ACC112 (cell line): ENCODE results near the gene MDN1.
"Not testable (repeated sequence)": the region's sequence is repeated elsewhere in the genome, so short reads cannot be mapped to it uniquely, and the experiment has no call there.

ENCODE experiments used
- H2AFZ ChIP-seq: fragments of 200-600 bp; sonication (generic); one replicate; pipeline ENCODE4 v1.6.0; 2017; ENCODE audit warnings: antibody characterized with exemption, low read length; ENCODE audit not compliant: unreplicated experiment
- H3K27ac ChIP-seq: fragments of 200-600 bp; sonication (generic); 2 replicates; pipeline ENCODE4 v1.5.1; 2014; ENCODE audit warnings: low read depth, mild to moderate bottlenecking, antibody characterized with exemption, low read length, moderate library complexity
- H3K27me3 ChIP-seq: fragments of 200-600 bp; sonication (generic); 2 replicates; pipeline ENCODE4 v1.6.1; 2014; ENCODE audit warnings: mild to moderate bottlenecking, antibody characterized with exemption, low read length, moderate library complexity, mixed read lengths; ENCODE audit not compliant: insufficient read depth
- H3K36me3 ChIP-seq: fragments of 200-600 bp; sonication (generic); 2 replicates; pipeline ENCODE4 v1.6.1; 2016; ENCODE audit warnings: mild to moderate bottlenecking, antibody characterized with exemption, low read length, moderate library complexity, mixed read lengths; ENCODE audit not compliant: insufficient read depth
- H3K4me1 ChIP-seq: fragments of 200-600 bp; sonication (generic); one replicate; pipeline ENCODE4 v1.6.1; 2016; ENCODE audit warnings: low read length, mixed read lengths; ENCODE audit not compliant: insufficient read depth, unreplicated experiment, control insufficient read depth
- H3K4me3 ChIP-seq: fragments of 200-600 bp; sonication (generic); 2 replicates; pipeline ENCODE4 v1.5.1; 2014; ENCODE audit warnings: mild to moderate bottlenecking, low read depth, low read length
- H3K79me2 ChIP-seq: fragments of 200-600 bp; sonication (generic); one replicate; pipeline ENCODE4 v1.6.0; 2016; ENCODE audit warnings: low read length; ENCODE audit not compliant: control insufficient read depth, unreplicated experiment, insufficient read depth

Gene MDN1

GRCh38 chr6:89836639-89837222 lies 17.1 kb upstream of the MDN1 start:
- H3K27me3 ChIP-seq = no peaks in the 10 kb centered on the region
- H3K27ac ChIP-seq = no peak overlapping the region
- H3K79me2 ChIP-seq = peaks cover 44% of the 10 kb centered on the region
- no peak overlapping the region for H3K4me3 ChIP-seq
- H3K36me3 ChIP-seq = peaks cover 13% of the 10 kb centered on the region
- H2AFZ ChIP-seq = no peak overlapping the region
- H3K4me1 ChIP-seq = no peaks in the 10 kb centered on the region

GRCh38 chr6:89834884-89835792 lies 15.5 kb upstream of the MDN1 start:
- H3K4me1 ChIP-seq = peaks cover 6% of the 10 kb centered on the region
- no peak overlapping the region for H3K27ac ChIP-seq
- H3K79me2 ChIP-seq = peaks cover 54% of the 10 kb centered on the region
- H2AFZ ChIP-seq = no peak overlapping the region
- no peak overlapping the region for H3K4me3 ChIP-seq
- H3K36me3 ChIP-seq = peaks cover 13% of the 10 kb centered on the region
- H3K27me3 ChIP-seq = no peaks in the 10 kb centered on the region

GRCh38 chr6:89830170-89830809 lies 10.7 kb upstream of the MDN1 start:
- H3K27ac ChIP-seq = peak overlapping the region; percentile 10; the same call in 1 of the 2 replicates
- peaks cover 7% of the 10 kb centered on the region for H3K36me3 ChIP-seq
- H3K4me3 ChIP-seq = peak overlapping the region; percentile 96
- H3K79me2 ChIP-seq = peaks cover 39% of the 10 kb centered on the region
- peaks cover 6% of the 10 kb centered on the region for H3K4me1 ChIP-seq
- peak overlapping the region; percentile 72 for H2AFZ ChIP-seq
- H3K27me3 ChIP-seq = no peaks in the 10 kb centered on the region

- H3K79me2 ChIP-seq = peaks cover 32% of the 10 kb centered on the region
- peaks cover 6% of the 10 kb centered on the region for H3K4me1 ChIP-seq
- peak within 1 kb of the TSS; percentile 96 for H3K4me3 ChIP-seq
- H2AFZ ChIP-seq = peak within 1 kb of the TSS; percentile 97
- no peaks in the 10 kb centered on the region for H3K27me3 ChIP-seq
- peak within 1 kb of the TSS; percentile 11; the same call in 1 of the 2 replicates for H3K27ac ChIP-seq
- H3K36me3 ChIP-seq = peaks cover 4% of the 10 kb centered on the region
These were observed 10.0 kb upstream of the MDN1 start, which contains the start of gene CASP8AP2 for GRCh38 chr6:89829472-89830169. Gene CASP8AP2 (plus strand): TSS chr6:89829880.

DNA sequence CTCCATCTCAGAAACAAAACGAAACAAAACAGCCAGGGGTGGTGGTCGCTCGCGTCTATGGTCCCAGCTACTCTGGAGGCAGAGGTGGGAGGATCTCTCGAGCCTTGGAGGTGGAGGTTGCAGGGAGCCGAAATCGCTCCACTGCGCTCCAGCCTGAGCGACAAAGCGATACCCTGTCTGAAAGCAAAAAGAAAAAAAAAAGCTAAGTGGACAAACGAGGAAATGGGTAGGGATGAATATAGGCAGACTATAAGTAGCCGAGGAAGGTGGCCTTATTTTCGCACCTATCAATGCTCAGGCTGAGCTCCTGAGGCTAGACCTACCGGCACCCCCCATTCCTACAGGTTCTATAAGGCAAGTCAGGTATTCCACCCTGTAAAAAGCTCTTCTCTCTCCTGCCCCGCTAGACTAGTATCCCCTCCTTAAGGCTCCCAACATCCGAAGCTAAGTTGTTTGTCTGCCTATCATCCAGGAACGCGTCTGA lies 9.4 kb upstream of the MDN1 start:
- Histone ChIP-seq H3K27ac (0 out of 2 replicates have a peak overlapping the region, but pooled peaks have one; percentile 11), H3K36me3 (peaks cover 4% of the 10 kb centered on the region), H2AFZ (peak overlapping the region; percentile 97), H3K4me3 (peak overlapping the region; percentile 96), H3K4me1 (peaks cover 6% of the 10 kb centered on the region), H3K79me2 (peaks cover 29% of the 10 kb centered on the region), H3K27me3 (no peaks in the 10 kb centered on the region)

DNA sequence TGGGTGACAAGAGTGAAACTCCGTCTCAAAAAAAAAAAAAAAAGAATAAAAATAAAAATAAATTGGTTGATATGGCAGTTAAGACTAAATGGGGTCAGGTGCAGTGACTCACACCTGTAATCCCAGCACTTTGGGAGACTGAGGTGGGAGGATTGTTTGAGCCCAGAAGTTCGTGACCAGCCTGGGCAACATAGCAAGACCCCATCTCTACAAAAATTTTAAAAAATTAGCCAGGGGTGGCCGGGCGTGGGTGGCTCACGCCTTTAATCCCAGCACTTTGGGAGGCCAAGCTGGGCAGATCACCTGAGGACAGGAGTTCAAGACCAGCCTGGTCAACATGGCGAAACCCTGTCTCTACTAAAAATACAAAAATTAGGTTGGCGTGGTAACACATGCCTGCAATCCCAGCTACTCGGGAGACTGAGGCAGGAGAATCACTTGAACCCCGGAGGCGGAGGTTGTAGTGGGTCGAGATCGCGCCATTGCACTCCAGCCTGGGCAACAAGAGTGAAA lies 8.9 kb upstream of the MDN1 start:
- Histone ChIP-seq H3K4me3 (peak overlapping the region; percentile 96), H2AFZ (peak overlapping the region; percentile 97), H3K79me2 (peaks cover 29% of the 10 kb centered on the region)
- not testable (repeated sequence) for H3K4me1 ChIP-seq, H3K27ac ChIP-seq, H3K36me3 ChIP-seq, H3K27me3 ChIP-seq

DNA sequence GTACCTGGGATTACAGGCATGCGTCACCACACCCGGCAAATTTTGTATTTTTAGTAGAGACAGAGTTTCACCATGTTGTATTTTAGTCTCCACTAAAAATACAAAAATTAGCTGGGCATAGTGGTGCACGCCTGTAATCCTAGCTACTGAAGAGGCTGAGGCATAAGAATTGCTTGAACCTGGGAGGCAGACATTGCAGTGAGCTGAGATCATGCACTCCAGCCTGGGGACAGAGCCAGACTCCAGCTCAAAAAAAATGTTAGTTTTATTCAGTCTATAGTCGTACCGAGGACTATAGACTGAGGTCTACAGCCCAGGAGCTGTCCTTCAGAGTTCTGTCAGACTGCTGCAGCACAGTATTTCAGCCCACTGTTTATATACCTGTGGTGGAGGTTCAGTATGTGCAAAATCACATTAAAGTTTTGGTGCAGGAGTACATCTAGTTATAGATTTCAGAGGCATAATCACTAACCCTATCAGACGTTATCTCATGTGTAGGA lies 6.5 kb upstream of the MDN1 start:
- no peak overlapping the region for H3K27ac ChIP-seq
- H2AFZ ChIP-seq = no peak overlapping the region
- no peak overlapping the region for H3K4me3 ChIP-seq
- H3K36me3 ChIP-seq = no peaks in the 10 kb centered on the region
- peaks cover 5% of the 10 kb centered on the region for H3K4me1 ChIP-seq
- H3K27me3 ChIP-seq = no peaks in the 10 kb centered on the region
- peaks cover 14% of the 10 kb centered on the region for H3K79me2 ChIP-seq

GRCh38 chr6:89818977-89819335 lies 638 bp downstream of the MDN1 start:
- no peaks in the 10 kb centered on the region for H3K36me3 ChIP-seq
- H2AFZ ChIP-seq = peak overlapping the region; percentile 86
- H3K27ac ChIP-seq = peak overlapping the region; percentile 77; the same call in 1 of the 2 replicates
- H3K27me3 ChIP-seq = no peaks in the 10 kb centered on the region
- peak overlapping the region; percentile 83 for H3K4me3 ChIP-seq
- H3K79me2 ChIP-seq = peaks cover 57% of the 10 kb centered on the region
- H3K4me1 ChIP-seq = peaks cover 13% of the 10 kb centered on the region

- Histone ChIP-seq H2AFZ (no peak overlapping the region), H3K36me3 (no peaks in the 10 kb centered on the region), H3K4me1 (peaks cover 13% of the 10 kb centered on the region), H3K27ac (no peak overlapping the region), H3K27me3 (no peaks in the 10 kb centered on the region), H3K4me3 (peak overlapping the region; percentile 83), H3K79me2 (peaks cover 67% of the 10 kb centered on the region)
These were observed 2.1 kb downstream of the MDN1 start for GRCh38 chr6:89817481-89817880.

DNA sequence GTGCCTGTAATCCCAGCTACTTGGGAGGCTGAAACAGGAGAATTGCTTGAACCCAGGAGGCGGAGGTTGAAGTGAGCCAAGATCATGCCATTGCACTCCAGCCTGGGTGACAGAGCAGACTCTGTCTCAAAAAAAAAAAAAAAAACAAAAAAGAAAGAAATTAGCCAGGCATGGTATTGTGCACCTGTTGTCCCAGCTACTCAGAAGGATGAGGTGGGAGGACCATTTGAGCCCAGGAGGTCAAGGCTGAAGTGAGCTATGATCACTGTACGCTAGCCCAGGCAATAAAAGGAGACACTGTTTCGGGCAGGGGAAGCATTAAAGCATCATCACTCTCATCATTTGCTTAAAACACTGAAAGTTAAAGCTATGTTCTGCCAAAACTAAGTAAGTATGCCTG lies 6.2 kb downstream of the MDN1 start:
- not testable (repeated sequence) for H3K4me3 ChIP-seq, H3K27ac ChIP-seq, H2AFZ ChIP-seq, H3K27me3 ChIP-seq, H3K36me3 ChIP-seq, H3K4me1 ChIP-seq
- peaks cover 69% of the 10 kb centered on the region for H3K79me2 ChIP-seq
